HepG2 (cell line): ENCODE measurements around the gene PPDPF. TPM values are rescaled to one million over a fixed set of nuclear protein-coding genes. Genes with fewer than 3 reads are reported as not detected.
A peak's percentile ranks its signal among the peaks of the same experiment; 100 is the strongest.

Experiments
- CREM ChIP-seq, 2 experiments: sonication (generic) in 1 of 2; formaldehyde crosslinking in 1 of 2; IDR thresholded peaks; 2 replicates each; pipeline versions ENCODE4 v1.4.0 to v1.6.1; 2016 to 2020; ENCODE audit warnings: antibody characterized with exemption in 1 of 2, mild to moderate bottlenecking in 1 of 2, missing genetic modification reagents in 1 of 2
- DMAP1 ChIP-seq: IDR thresholded peaks from 2 replicates; pipeline ENCODE4 v1.6.1; 2016
- GPN1 ChIP-seq: sonication (generic); formaldehyde crosslinking; IDR thresholded peaks from 2 replicates; pipeline ENCODE4 v1.5.1; 2020; ENCODE audit warnings: missing genetic modification reagents, borderline replicate concordance
- KLF12 ChIP-seq: sonication (generic); formaldehyde crosslinking; IDR thresholded peaks from 2 replicates; pipeline ENCODE4 v1.4.0; 2020; ENCODE audit warnings: missing genetic modification reagents, borderline replicate concordance
- KLF6 ChIP-seq: IDR thresholded peaks from 2 replicates; pipeline ENCODE4 v1.8.0; 2016; ENCODE audit warnings: missing biosample characterization, missing genetic modification reagents
- NAIF1 ChIP-seq: sonication (generic); formaldehyde crosslinking; IDR thresholded peaks from 2 replicates; pipeline ENCODE4 v1.5.0; 2020; ENCODE audit warnings: mild to moderate bottlenecking, missing genetic modification reagents, borderline replicate concordance
- NR2F6 ChIP-seq, 2 experiments: IDR thresholded peaks; 2 replicates each; pipeline ENCODE4 v1.6.1; 2016; ENCODE audit warnings: antibody characterized with exemption in 1 of 2, mild to moderate bottlenecking in 1 of 2
- PHF20 ChIP-seq: sonication (generic); formaldehyde crosslinking; IDR thresholded peaks from 2 replicates; pipeline ENCODE4 v1.5.0; 2020; ENCODE audit warnings: mild to moderate bottlenecking, missing genetic modification reagents
- PTBP1 ChIP-seq: fragments of 200-400 bp; formaldehyde crosslinking; IDR thresholded peaks from 2 replicates; pipeline ENCODE4 v1.6.1; 2018; ENCODE audit warnings: low read length, low read depth; ENCODE audit not compliant: poor library complexity, severe bottlenecking
- SMYD3 ChIP-seq: sonication (generic); formaldehyde crosslinking; IDR thresholded peaks from 2 replicates; pipeline ENCODE4 v1.8.1; 2023; ENCODE audit warnings: mild to moderate bottlenecking, missing genetic modification reagents
- SRSF4 ChIP-seq: fragments of 200-400 bp; formaldehyde crosslinking; IDR thresholded peaks from one replicate; pipeline ENCODE4 v1.6.1; 2018; ENCODE audit warnings: mild to moderate bottlenecking, low read depth, low read length, moderate library complexity; ENCODE audit not compliant: poor library complexity, severe bottlenecking
- TAF1 ChIP-seq: sonication (generic); formaldehyde crosslinking; IDR thresholded peaks from 2 replicates; pipeline ENCODE4 v1.4.0; 2020; ENCODE audit warnings: missing genetic modification reagents
- ZNF7 ChIP-seq: IDR thresholded peaks from 2 replicates; pipeline ENCODE4 v1.6.1; 2016; ENCODE audit warnings: missing biosample characterization, missing genetic modification reagents
- polyA plus RNA-seq, 8 experiments: library from polyadenylated mRNA; depleted of rRNA in 3 of 8; stranded (reverse) in 7 of 8; unstranded in 1 of 8; fragments of >200 nt; fragmentation: Illumina TruSeq in 4 of 8; extraction: Trizol in 4 of 8; gene quantifications; 2 replicates each; pipeline versions ENCODE4 v1.2.1 to v1.2.3, GENCODE V29; 2011 to 2016; ENCODE audit warnings: low read depth in 4 of 8, missing spikeins in 1 of 8, mixed read lengths in 1 of 8; ENCODE audit not compliant: insufficient read depth in 1 of 8
- total RNA-seq, 5 experiments: library from RNA; depleted of rRNA; stranded (reverse); fragments of >200 nt; fragmentation: Illumina TruSeq; extraction: Trizol; gene quantifications; 2 replicates each; pipeline ENCODE4 v1.2.3, GENCODE V29; 2016; ENCODE audit warnings: low read depth in 1 of 5
- TF ChIP-seq, protein P1 (sequence below): sonication (generic); formaldehyde crosslinking; IDR thresholded peaks from one replicate; pipeline ENCODE4 v1.5.1; 2020; ENCODE audit warnings: mild to moderate bottlenecking, missing genetic modification reagents; ENCODE audit errors: not compliant biosample characterization
- TF ChIP-seq, protein P2 (sequence below), 2 experiments: fragments of 450-650 bp in 1 of 2; sonication (generic) in 1 of 2; formaldehyde crosslinking; IDR thresholded peaks; 2 replicates each; pipeline versions ENCODE4 v1.5.0 to v1.8.0; 2020 to 2022; ENCODE audit warnings: mild to moderate bottlenecking in 1 of 2, missing genetic modification reagents in 1 of 2
- TF ChIP-seq, protein P3 (sequence below): sonication (generic); formaldehyde crosslinking; IDR thresholded peaks from 2 replicates; pipeline ENCODE4 v1.9.0; 2022; ENCODE audit warnings: low read depth, missing genetic modification reagents

Gene PPDPF
- total and polyA plus RNA-seq, 2 of the 13 experiments (the other 11 are each of a cell fraction or from before 2014, with no cell fraction given): 1.8 to 7.0 TPM

DNA sequence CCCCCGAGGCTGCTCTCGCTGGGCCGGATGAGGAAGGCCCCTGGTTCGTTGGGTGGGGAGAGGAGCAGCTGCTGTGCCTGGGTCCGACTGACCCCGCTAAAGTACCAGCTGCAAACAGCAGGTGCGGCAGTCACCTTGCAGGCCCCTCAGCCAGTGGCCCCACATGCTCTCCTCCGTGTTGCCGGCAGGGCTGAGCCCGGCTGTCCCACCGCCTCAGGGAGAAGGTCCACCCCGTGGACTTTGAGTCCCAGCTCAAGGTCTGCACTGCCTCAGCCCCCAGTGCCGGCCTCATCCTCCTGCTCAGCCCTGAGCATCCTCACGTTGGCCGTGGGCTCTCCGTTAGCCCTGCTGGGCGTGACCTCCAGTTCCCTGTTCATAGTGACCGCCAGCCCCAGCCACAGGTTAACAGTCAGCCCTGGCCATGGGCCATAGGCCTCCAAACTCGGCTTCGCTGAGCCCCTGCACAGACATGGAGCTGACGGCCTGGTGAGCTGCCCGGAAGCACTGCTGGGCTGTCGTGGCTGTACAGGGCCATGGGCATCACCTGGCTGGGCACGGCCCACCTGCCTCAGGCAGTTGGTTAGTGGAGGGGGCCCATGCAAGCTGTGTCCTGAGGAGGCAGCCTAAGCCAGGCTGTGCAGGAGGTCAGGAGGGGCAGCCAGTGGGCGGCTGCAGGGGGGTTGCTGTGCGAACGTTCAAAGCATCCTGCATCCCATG, 23.8 kb downstream of the PPDPF start (continued):
- TF ChIP-seq, protein P1, sequence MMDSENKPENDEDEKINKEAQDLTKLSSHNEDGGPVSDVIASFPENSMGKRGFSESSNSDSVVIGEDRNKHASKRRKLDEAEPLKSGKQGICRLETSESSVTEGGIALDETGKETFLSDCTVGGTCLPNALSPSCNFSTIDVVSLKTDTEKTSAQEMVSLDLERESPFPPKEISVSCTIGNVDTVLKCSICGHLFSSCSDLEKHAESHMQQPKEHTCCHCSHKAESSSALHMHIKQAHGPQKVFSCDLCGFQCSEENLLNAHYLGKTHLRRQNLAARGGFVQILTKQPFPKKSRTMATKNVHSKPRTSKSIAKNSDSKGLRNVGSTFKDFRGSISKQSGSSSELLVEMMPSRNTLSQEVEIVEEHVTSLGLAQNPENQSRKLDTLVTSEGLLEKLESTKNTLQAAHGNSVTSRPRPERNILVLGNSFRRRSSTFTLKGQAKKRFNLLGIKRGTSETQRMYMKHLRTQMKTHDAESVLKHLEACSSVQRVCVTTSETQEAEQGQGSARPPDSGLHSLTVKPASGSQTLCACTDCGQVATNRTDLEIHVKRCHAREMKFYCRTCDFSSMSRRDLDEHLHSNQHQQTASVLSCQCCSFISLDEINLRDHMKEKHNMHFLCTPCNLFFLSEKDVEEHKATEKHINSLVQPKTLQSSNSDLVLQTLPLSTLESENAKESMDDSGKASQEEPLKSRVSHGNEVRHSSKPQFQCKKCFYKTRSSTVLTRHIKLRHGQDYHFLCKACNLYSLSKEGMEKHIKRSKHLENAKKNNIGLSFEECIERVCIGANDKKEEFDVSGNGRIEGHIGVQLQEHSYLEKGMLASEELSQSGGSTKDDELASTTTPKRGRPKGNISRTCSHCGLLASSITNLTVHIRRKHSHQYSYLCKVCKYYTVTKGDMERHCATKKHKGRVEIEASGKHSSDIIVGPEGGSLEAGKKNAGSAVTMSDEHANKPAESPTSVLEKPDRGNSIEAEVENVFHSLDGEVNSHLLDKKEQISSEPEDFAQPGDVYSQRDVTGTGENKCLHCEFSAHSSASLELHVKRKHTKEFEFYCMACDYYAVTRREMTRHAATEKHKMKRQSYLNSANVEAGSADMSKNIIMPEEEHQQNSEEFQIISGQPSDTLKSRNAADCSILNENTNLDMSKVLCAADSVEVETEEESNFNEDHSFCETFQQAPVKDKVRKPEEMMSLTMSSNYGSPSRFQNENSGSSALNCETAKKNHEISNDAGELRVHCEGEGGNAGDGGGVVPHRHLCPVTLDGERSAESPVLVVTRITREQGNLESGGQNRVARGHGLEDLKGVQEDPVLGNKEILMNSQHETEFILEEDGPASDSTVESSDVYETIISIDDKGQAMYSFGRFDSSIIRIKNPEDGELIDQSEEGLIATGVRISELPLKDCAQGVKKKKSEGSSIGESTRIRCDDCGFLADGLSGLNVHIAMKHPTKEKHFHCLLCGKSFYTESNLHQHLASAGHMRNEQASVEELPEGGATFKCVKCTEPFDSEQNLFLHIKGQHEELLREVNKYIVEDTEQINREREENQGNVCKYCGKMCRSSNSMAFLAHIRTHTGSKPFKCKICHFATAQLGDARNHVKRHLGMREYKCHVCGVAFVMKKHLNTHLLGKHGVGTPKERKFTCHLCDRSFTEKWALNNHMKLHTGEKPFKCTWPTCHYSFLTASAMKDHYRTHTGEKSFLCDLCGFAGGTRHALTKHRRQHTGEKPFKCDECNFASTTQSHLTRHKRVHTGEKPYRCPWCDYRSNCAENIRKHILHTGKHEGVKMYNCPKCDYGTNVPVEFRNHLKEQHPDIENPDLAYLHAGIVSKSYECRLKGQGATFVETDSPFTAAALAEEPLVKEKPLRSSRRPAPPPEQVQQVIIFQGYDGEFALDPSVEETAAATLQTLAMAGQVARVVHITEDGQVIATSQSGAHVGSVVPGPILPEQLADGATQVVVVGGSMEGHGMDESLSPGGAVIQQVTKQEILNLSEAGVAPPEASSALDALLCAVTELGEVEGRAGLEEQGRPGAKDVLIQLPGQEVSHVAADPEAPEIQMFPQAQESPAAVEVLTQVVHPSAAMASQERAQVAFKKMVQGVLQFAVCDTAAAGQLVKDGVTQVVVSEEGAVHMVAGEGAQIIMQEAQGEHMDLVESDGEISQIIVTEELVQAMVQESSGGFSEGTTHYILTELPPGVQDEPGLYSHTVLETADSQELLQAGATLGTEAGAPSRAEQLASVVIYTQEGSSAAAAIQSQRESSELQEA (CRISPR knock-in tag): no peak
- TF ChIP-seq KLF6 (CRISPR knock-in tag) (no peak), GPN1 (CRISPR knock-in tag) (no peak), SRSF4 (no peak), KLF12 (0 out of 2 replicates have a peak, but pooled peaks have one; percentile 50), PHF20 (no peak), NR2F6 (IDR thresholded peaks at IDR 0.05) (peak; percentile 29; the same call in 1 of the 2 replicates), NR2F6 (CRISPR knock-in tag; IDR thresholded peaks at IDR 0.05) (no peak), CREM (IDR thresholded peaks at IDR 0.05) (no peak), CREM (CRISPR knock-in tag; IDR thresholded peaks at IDR 0.05) (no peak), SMYD3 (CRISPR knock-in tag) (no peak), TAF1 (no peak), NAIF1 (CRISPR knock-in tag) (no peak), DMAP1 (no peak), ZNF7 (CRISPR knock-in tag) (no peak), PTBP1 (no peak)
- TF ChIP-seq, protein P2, sequence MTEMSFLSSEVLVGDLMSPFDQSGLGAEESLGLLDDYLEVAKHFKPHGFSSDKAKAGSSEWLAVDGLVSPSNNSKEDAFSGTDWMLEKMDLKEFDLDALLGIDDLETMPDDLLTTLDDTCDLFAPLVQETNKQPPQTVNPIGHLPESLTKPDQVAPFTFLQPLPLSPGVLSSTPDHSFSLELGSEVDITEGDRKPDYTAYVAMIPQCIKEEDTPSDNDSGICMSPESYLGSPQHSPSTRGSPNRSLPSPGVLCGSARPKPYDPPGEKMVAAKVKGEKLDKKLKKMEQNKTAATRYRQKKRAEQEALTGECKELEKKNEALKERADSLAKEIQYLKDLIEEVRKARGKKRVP (CRISPR knock-in tag; IDR thresholded peaks at IDR 0.05): no peak
- TF ChIP-seq, protein P3, sequence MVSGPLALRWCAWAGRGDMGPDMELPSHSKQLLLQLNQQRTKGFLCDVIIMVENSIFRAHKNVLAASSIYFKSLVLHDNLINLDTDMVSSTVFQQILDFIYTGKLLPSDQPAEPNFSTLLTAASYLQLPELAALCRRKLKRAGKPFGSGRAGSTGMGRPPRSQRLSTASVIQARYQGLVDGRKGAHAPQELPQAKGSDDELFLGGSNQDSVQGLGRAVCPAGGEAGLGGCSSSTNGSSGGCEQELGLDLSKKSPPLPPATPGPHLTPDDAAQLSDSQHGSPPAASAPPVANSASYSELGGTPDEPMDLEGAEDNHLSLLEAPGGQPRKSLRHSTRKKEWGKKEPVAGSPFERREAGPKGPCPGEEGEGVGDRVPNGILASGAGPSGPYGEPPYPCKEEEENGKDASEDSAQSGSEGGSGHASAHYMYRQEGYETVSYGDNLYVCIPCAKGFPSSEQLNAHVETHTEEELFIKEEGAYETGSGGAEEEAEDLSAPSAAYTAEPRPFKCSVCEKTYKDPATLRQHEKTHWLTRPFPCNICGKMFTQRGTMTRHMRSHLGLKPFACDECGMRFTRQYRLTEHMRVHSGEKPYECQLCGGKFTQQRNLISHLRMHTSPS: no peak
